A549 (cell line): ENCODE data around the gene SPEF1.

Source experiments
- CBX2 ChIP-seq: fragments of 200-600 bp; sonication (generic); IDR thresholded peaks from 2 replicates; pipeline ENCODE4 v1.6.1; 2016; ENCODE audit warnings: low read depth, mild to moderate bottlenecking, borderline replicate concordance
- JUN ChIP-seq, 2 experiments: fragments of >200 bp; sonication (Bioruptor Twin); formaldehyde crosslinking; IDR thresholded peaks; 2 replicates in 1 of 2; 3 replicates in 1 of 2; pipeline ENCODE4 v1.6.1; 2016 to 2017
- NFE2L2 ChIP-seq: fragments of 150-350 bp; conservative IDR thresholded peaks from 2 replicates; pipeline ENCODE4 v1.6.1; 2014; ENCODE audit warnings: low read length
- TF ChIP-seq, protein P1 (sequence below): fragments of >200 bp; sonication (Bioruptor Twin); formaldehyde crosslinking; IDR thresholded peaks from 3 replicates; pipeline ENCODE4 v1.5.1; 2016

DNA sequence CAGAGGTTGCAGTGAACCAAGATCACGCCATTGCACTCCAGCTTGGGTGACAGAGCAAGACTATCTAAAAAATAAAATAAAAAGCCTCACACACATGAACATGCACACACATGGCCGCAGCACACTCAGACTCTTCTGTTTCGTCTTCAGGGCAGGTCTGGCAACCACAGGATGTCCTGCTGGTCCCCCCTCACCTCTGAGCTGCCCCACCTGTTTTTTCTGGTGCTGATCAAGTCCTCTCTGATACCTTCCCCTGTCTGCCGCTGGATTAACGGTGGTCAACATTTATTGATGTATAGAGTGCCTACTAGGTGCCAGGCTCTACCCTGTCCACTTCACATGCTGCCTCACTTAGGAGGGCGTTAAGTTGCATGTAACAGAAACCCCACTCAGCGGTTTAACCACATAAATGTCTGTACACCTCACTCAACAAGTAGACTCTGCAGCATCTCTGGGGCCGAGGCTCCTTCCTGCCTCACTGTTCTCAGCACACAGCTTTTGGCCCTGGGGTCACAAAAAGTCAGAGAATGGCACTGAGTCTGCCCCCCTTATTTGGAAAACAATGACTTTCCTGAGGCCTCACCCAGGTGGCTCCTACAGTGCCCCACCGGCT is 34.6 kb upstream of the SPEF1 start:
- TF ChIP-seq, protein P1, sequence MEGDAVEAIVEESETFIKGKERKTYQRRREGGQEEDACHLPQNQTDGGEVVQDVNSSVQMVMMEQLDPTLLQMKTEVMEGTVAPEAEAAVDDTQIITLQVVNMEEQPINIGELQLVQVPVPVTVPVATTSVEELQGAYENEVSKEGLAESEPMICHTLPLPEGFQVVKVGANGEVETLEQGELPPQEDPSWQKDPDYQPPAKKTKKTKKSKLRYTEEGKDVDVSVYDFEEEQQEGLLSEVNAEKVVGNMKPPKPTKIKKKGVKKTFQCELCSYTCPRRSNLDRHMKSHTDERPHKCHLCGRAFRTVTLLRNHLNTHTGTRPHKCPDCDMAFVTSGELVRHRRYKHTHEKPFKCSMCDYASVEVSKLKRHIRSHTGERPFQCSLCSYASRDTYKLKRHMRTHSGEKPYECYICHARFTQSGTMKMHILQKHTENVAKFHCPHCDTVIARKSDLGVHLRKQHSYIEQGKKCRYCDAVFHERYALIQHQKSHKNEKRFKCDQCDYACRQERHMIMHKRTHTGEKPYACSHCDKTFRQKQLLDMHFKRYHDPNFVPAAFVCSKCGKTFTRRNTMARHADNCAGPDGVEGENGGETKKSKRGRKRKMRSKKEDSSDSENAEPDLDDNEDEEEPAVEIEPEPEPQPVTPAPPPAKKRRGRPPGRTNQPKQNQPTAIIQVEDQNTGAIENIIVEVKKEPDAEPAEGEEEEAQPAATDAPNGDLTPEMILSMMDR = no peak
- TF ChIP-seq NFE2L2 (no peak), CBX2 (no peak), JUN (IDR thresholded peaks at IDR 0.05) (no peak)
